MM.1S (cell line): Measurements from ENCODE around the gene ABHD1.
A peak's percentile ranks its signal among the peaks of the same experiment; 100 is the strongest.

ENCODE experiments used
- DNase-seq: peaks from one replicate; pipeline ENCODE4 v3.0.0-alpha.2; 2015
- H2AFZ ChIP-seq: fragments of 300-600 bp; sonication (generic); 2 replicates; pipeline ENCODE4 v1.6.0; 2016; ENCODE audit warnings: antibody characterized with exemption, low read length
- H3F3A ChIP-seq: fragments of 300-600 bp; sonication (generic); 2 replicates; pipeline ENCODE4 v1.6.1; 2016; ENCODE audit warnings: mild to moderate bottlenecking, antibody characterized with exemption, low read length, moderate library complexity, mixed read lengths; ENCODE audit not compliant: insufficient read depth
- H3K27ac ChIP-seq: fragments of 300-600 bp; sonication (generic); 2 replicates; pipeline ENCODE4 v1.5.1; 2016; ENCODE audit warnings: mild to moderate bottlenecking, low read length
- H3K27me3 ChIP-seq: fragments of 300-600 bp; sonication (generic); replicated peaks from 2 replicates; pipeline ENCODE4 v1.6.0; 2016; ENCODE audit warnings: low read length; ENCODE audit not compliant: insufficient read depth
- H3K36me3 ChIP-seq: fragments of 300-600 bp; sonication (generic); replicated peaks from 2 replicates; pipeline ENCODE4 v1.6.1; 2016; ENCODE audit warnings: mild to moderate bottlenecking, low read length, mixed read lengths; ENCODE audit not compliant: insufficient read depth
- H3K4me1 ChIP-seq: fragments of 300-600 bp; sonication (generic); 2 replicates; pipeline ENCODE4 v1.6.1; 2016; ENCODE audit warnings: low read length, mixed read lengths
- H3K4me2 ChIP-seq: fragments of 300-600 bp; sonication (generic); 2 replicates; pipeline ENCODE4 v1.6.0; 2016; ENCODE audit warnings: low read depth, low read length
- H3K4me3 ChIP-seq: fragments of 300-600 bp; sonication (generic); 2 replicates; pipeline ENCODE4 v1.5.1; 2016; ENCODE audit warnings: low read length, mixed read lengths
- H3K79me2 ChIP-seq: fragments of 300-600 bp; sonication (generic); 2 replicates; pipeline ENCODE4 v1.6.1; 2016; ENCODE audit warnings: mixed run types, low read length, mixed read lengths
- H3K9ac ChIP-seq: fragments of 300-600 bp; sonication (generic); 2 replicates; pipeline ENCODE4 v1.6.1; 2016; ENCODE audit warnings: low read length, mixed read lengths
- H3K9me2 ChIP-seq: fragments of 300-600 bp; sonication (generic); replicated peaks from 2 replicates; pipeline ENCODE4 v1.6.1; 2016; ENCODE audit warnings: mild to moderate bottlenecking, low read length, mixed read lengths; ENCODE audit not compliant: insufficient read depth
- H3K9me3 ChIP-seq: fragments of 300-600 bp; sonication (generic); replicated peaks from 2 replicates; pipeline ENCODE4 v1.6.1; 2016; ENCODE audit warnings: mild to moderate bottlenecking, low read length, mixed read lengths; ENCODE audit not compliant: insufficient read depth
- H4K20me1 ChIP-seq: fragments of 300-600 bp; sonication (generic); 2 replicates; pipeline ENCODE4 v1.6.1; 2016; ENCODE audit warnings: mild to moderate bottlenecking, low read length, moderate library complexity, mixed read lengths; ENCODE audit not compliant: insufficient read depth
- EZH2 ChIP-seq: fragments of 300-600 bp; sonication (generic); optimal IDR thresholded peaks from 2 replicates; pipeline ENCODE3; 2017; ENCODE audit warnings: low read depth, mild to moderate bottlenecking, antibody characterized with exemption, low read length, mixed read lengths
- EZH2phosphoT487 ChIP-seq: fragments of 300-600 bp; sonication (generic); IDR thresholded peaks from 2 replicates; pipeline ENCODE4 v1.6.1; 2018; ENCODE audit warnings: antibody characterized with exemption, low read length
- TF ChIP-seq, protein P1 (sequence below): fragments of 300-600 bp; sonication (generic); IDR thresholded peaks from 2 replicates; pipeline ENCODE4 v1.5.1; 2016; ENCODE audit warnings: antibody characterized with exemption, low read length, mixed read lengths

The ABHD1 gene

DNA sequence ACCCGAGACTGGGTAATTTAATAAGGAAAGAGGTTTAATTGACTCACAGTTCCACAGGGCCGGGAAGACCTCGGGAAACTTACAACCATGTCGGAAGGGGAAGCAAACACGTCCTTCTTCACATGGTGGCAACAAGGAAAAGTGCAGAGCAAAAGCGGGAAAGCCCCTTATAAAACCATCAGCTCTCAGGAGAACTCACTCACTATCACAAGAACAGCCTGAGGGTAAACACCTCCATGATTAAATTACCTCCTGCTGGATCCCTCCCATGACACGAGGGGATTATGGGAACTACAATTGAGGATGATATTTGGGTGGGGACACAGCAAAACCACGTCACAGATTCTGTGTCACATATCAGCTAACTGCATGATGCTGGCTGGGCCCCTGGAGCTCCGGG is 36.6 kb downstream of the ABHD1 start:
- DNase-seq: no peak
- Histone ChIP-seq H3F3A (peaks cover 42% of the 10 kb centered on the region), H3K27me3 (no peaks in the 10 kb centered on the region), H3K79me2 (no peaks in the 10 kb centered on the region), H4K20me1 (no peaks in the 10 kb centered on the region), H3K9me3 (no peaks in the 10 kb centered on the region), H3K4me1 (peaks cover 51% of the 10 kb centered on the region), H3K27ac (no peak overlapping the region), H3K9me2 (no peaks in the 10 kb centered on the region), H2AFZ (no peak overlapping the region), H3K4me3 (no peak overlapping the region), H3K9ac (no peak overlapping the region), H3K4me2 (no peak overlapping the region), H3K36me3 (no peaks in the 10 kb centered on the region)
- TF ChIP-seq EZH2phosphoT487 (no peak), EZH2 (no peak)
- TF ChIP-seq, protein P1, sequence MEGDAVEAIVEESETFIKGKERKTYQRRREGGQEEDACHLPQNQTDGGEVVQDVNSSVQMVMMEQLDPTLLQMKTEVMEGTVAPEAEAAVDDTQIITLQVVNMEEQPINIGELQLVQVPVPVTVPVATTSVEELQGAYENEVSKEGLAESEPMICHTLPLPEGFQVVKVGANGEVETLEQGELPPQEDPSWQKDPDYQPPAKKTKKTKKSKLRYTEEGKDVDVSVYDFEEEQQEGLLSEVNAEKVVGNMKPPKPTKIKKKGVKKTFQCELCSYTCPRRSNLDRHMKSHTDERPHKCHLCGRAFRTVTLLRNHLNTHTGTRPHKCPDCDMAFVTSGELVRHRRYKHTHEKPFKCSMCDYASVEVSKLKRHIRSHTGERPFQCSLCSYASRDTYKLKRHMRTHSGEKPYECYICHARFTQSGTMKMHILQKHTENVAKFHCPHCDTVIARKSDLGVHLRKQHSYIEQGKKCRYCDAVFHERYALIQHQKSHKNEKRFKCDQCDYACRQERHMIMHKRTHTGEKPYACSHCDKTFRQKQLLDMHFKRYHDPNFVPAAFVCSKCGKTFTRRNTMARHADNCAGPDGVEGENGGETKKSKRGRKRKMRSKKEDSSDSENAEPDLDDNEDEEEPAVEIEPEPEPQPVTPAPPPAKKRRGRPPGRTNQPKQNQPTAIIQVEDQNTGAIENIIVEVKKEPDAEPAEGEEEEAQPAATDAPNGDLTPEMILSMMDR: no peak

DNA sequence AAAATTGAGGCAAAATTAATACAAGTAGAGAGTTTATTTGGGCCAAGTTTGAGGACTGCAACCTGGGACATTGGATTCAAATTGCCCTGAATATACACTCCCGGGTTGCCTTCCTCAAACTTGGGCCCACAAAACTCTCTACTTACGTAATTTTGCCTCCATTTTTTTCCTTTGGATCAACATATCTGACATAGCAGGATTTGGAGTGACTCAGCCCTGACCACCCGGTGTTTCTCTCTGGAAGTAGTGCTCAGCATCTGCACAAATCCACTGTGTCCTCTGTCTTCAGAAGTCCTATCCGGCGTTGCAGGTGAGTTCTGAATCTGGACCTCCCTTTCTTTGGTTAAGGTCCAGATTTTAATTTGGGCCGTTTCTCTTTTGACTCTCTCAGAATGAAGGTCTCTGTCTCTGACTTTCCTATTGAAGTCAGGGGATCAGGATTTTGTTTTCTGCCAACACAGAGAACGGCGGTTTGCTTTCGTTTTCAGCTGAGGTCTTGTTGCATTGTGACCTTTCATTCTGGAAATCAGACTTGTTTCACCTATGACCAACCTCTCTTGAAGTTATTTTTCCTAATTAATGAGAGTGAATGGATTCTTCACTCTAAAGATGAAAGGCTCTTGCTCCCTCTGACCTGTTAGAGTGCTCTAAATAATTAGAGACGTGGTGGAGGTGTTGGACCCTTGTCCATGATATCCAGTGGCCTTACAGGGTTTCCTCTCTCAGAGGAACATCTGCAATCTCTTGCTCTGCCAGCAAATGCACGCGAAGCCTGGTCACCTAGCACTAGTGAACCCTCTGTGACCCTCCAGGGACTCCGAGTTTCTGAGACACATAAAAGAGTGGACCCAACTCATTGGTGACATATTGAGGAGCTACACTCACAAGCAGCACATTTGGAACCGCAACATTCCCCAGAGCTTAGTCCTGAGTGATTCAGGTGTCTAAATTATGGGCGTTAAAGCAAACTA is 38.8 kb downstream of the ABHD1 start:
- DNase-seq: peak; percentile 85
- peak overlapping the region; percentile 58 for H3K4me3 ChIP-seq
- H3K4me2 ChIP-seq: peak overlapping the region; percentile 78
- no peaks in the 10 kb centered on the region for H3K36me3 ChIP-seq
- no peaks in the 10 kb centered on the region for H3K79me2 ChIP-seq
- no peaks in the 10 kb centered on the region for H3K9me3 ChIP-seq
- H3K9ac ChIP-seq: peak overlapping the region; percentile 65
- no peaks in the 10 kb centered on the region for H3K9me2 ChIP-seq
- no peaks in the 10 kb centered on the region for H4K20me1 ChIP-seq
- TF ChIP-seq EZH2 (no peak), EZH2phosphoT487 (no peak)
- TF ChIP-seq, protein P1: no peak
- no peaks in the 10 kb centered on the region for H3K27me3 ChIP-seq
- peak overlapping the region; percentile 91 for H3K27ac ChIP-seq
- peaks cover 44% of the 10 kb centered on the region for H3F3A ChIP-seq
- H3K4me1 ChIP-seq: peaks cover 62% of the 10 kb centered on the region
- H2AFZ ChIP-seq: peak overlapping the region; percentile 82

DNA sequence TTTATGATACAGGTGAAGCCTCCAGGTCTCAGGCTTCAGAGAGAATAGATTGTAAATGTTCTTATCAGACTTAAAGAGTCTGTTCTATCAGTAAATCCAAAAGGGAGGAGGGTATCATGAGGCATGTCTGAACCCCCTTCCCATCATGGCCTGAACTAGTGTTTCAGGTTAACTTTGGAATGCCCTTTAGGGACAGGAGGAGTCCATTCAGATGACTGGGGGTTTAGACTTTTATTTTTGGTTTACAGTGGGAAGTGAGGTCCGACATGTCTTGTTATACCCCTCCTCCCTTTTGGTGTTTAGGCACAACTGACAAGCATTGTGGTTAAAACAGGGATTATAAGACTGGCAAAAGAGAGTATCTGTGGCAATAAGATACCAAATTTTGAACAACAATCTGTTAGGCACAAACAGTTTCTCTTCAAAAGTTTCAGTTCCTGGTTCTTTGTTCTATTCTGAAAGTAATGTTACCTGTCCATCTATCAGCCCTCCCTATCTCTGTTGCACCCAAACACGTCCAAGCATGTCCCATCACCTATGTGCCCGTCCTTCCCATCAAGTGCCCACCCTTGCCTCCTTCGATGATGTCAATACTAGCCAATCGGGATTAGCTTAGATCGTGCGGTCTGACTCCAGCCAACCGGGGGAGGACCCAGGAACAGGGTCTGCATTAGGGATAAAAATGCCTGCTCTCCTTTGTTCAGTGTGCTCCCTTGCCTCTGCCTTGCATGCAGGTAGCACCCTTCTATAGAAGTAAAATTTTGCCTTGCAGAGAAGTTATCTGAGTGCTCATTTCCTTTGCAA is 41.5 kb downstream of the ABHD1 start:
- no peaks in the 10 kb centered on the region for H3K79me2 ChIP-seq
- H2AFZ ChIP-seq: peak overlapping the region; percentile 29
- no peaks in the 10 kb centered on the region for H3K36me3 ChIP-seq
- TF ChIP-seq, protein P1: no peak
- TF ChIP-seq EZH2 (no peak), EZH2phosphoT487 (no peak)
- H3K27me3 ChIP-seq: no peaks in the 10 kb centered on the region
- no peaks in the 10 kb centered on the region for H3K9me3 ChIP-seq
- H3F3A ChIP-seq: peaks cover 44% of the 10 kb centered on the region
- H3K4me3 ChIP-seq: peak overlapping the region; percentile 18; the same call in 1 of the 2 replicates
- peak overlapping the region; percentile 37; the same call in 1 of the 2 replicates for H3K9ac ChIP-seq
- no peaks in the 10 kb centered on the region for H4K20me1 ChIP-seq
- H3K27ac ChIP-seq: peak overlapping the region; percentile 90
- H3K4me1 ChIP-seq: peaks cover 57% of the 10 kb centered on the region
- H3K4me2 ChIP-seq: peak overlapping the region; percentile 47; the same call in 1 of the 2 replicates
- no peaks in the 10 kb centered on the region for H3K9me2 ChIP-seq
- DNase-seq: peak; percentile 82
